ENCODE measurements around the gene HERC2. TPM values are rescaled to one million over a fixed set of nuclear protein-coding genes. Genes with fewer than 3 reads are reported as not detected.
"Not testable (repeated sequence)": the region's sequence is repeated elsewhere in the genome, so short reads cannot be mapped to it uniquely, and the experiment has no call there.

Gene HERC2
- total and polyA plus RNA-seq, 2 of the 8 experiments (the other 6 are each of a cell fraction or from before 2014, with no cell fraction given), result 83.0 to 88.7 TPM

- H4K8ac ChIP-seq (ENCODE audit: extremely low read depth, insufficient read depth, low read length); H3K4ac ChIP-seq (replicated peaks; ENCODE audit: insufficient read length, low read depth, low read length); H3K56ac ChIP-seq (replicated peaks; ENCODE audit: insufficient read length, low read depth, low read length); H3K27me3 ChIP-seq (replicated peaks in 1 of 4; ENCODE audit: control insufficient read depth in 3 of 4, extremely low read depth in 1 of 4, insufficient read depth in 3 of 4, low read length in 3 of 4); CTCF ChIA-PET (ENCODE audit: partially characterized antibody); POLR2A ChIA-PET (ENCODE audit: partially characterized antibody); H3K23ac ChIP-seq (ENCODE audit: insufficient read length); DNase-seq (ENCODE audit: low read depth in 1 of 2, low spot score in 2 of 2); H2BK15ac ChIP-seq (ENCODE audit: low read length); H3K4me2 ChIP-seq (ENCODE audit: insufficient read depth in 1 of 2, low read depth in 2 of 2, low read length in 2 of 2); H2BK120ac ChIP-seq (replicated peaks; ENCODE audit: low read depth, low read length); H3K9ac ChIP-seq (replicated peaks in 1 of 4; ENCODE audit: extremely low read depth in 1 of 4, low read depth in 3 of 4, low read length in 3 of 4); FAIRE-seq; H2BK12ac ChIP-seq (ENCODE audit: low read depth, low read length); H3K27ac ChIP-seq (ENCODE audit: low read depth, low read length); H3K4me1 ChIP-seq (replicated peaks in 1 of 4; ENCODE audit: control insufficient read depth in 3 of 4, insufficient read depth in 4 of 4, low read length in 3 of 4); H3K79me2 ChIP-seq (ENCODE audit: control insufficient read depth in 1 of 2, insufficient read depth in 2 of 2, low read length in 2 of 2); H4K91ac ChIP-seq (replicated peaks; ENCODE audit: insufficient read length, low read length); H2AK5ac ChIP-seq (ENCODE audit: low read depth, low read length); H3K23me2 ChIP-seq (ENCODE audit: low read depth, low read length); H2BK5ac ChIP-seq (ENCODE audit: low read depth, low read length); H3K4me3 ChIP-seq (ENCODE audit: extremely low read depth in 1 of 4, insufficient read depth in 2 of 4, low read depth in 3 of 4, low read length in 4 of 4); H2BK20ac ChIP-seq (ENCODE audit: low read length); H3K18ac ChIP-seq (ENCODE audit: extremely low read depth, low read length); H4K20me1 ChIP-seq (replicated peaks in 1 of 2; ENCODE audit: control insufficient read depth in 1 of 2, insufficient read depth in 2 of 2, low read length in 2 of 2); H3K14ac ChIP-seq (ENCODE audit: insufficient read length); H3K9me3 ChIP-seq (ENCODE audit: insufficient read depth in 2 of 2, low read depth in 1 of 2, low read length in 1 of 2); H4K5ac ChIP-seq (ENCODE audit: insufficient read length, low read depth, low read length); H3K36me3 ChIP-seq (ENCODE audit: control insufficient read depth in 2 of 4, insufficient read depth in 4 of 4, low read length in 3 of 4); H2AFZ ChIP-seq (ENCODE audit: low read length); H3K79me1 ChIP-seq (ENCODE audit: low read depth, low read length): not testable (repeated sequence)
- WGBS, 2 experiments (ENCODE audit: extremely low coverage in 1 of 2, insufficient coverage in 1 of 2, insufficient read length in 1 of 2, insufficient replicate concordance in 2 of 2, low coverage in 1 of 2, low lambda C conversion rate in 2 of 2, missing lambda C conversion rate in 1 of 2), result 97% methylated on average over 3 of the region's 3 CpGs; no CpG with 5 or more reads in 1 of the 2 experiments
Measured at GRCh38 chr15:28297434-28297833, 24.5 kb downstream of the HERC2 start.

GRCh38 chr15:28296814-28297213, 25.2 kb downstream of the HERC2 start:
- H3K23me2 ChIP-seq (ENCODE audit: low read depth, low read length); H2BK5ac ChIP-seq (ENCODE audit: low read depth, low read length); H4K5ac ChIP-seq (ENCODE audit: insufficient read length, low read depth, low read length); H3K4me3 ChIP-seq (ENCODE audit: extremely low read depth in 1 of 4, insufficient read depth in 2 of 4, low read depth in 3 of 4, low read length in 4 of 4); H3K4me1 ChIP-seq (replicated peaks in 1 of 4; ENCODE audit: control insufficient read depth in 3 of 4, insufficient read depth in 4 of 4, low read length in 3 of 4); H2BK12ac ChIP-seq (ENCODE audit: low read depth, low read length); H3K9me3 ChIP-seq (ENCODE audit: insufficient read depth in 2 of 2, low read depth in 1 of 2, low read length in 1 of 2); H3K9ac ChIP-seq (replicated peaks in 1 of 4; ENCODE audit: extremely low read depth in 1 of 4, low read depth in 3 of 4, low read length in 3 of 4); FAIRE-seq; H3K4ac ChIP-seq (replicated peaks; ENCODE audit: insufficient read length, low read depth, low read length); H2BK15ac ChIP-seq (ENCODE audit: low read length); H3K18ac ChIP-seq (ENCODE audit: extremely low read depth, low read length); H3K79me1 ChIP-seq (ENCODE audit: low read depth, low read length); H3K27ac ChIP-seq (ENCODE audit: low read depth, low read length); H3K14ac ChIP-seq (ENCODE audit: insufficient read length); H3K4me2 ChIP-seq (ENCODE audit: insufficient read depth in 1 of 2, low read depth in 2 of 2, low read length in 2 of 2); H3K56ac ChIP-seq (replicated peaks; ENCODE audit: insufficient read length, low read depth, low read length); H4K8ac ChIP-seq (ENCODE audit: extremely low read depth, insufficient read depth, low read length); H2AFZ ChIP-seq (ENCODE audit: low read length); H2BK20ac ChIP-seq (ENCODE audit: low read length); H2BK120ac ChIP-seq (replicated peaks; ENCODE audit: low read depth, low read length); CTCF ChIA-PET (ENCODE audit: partially characterized antibody); H4K20me1 ChIP-seq (replicated peaks in 1 of 2; ENCODE audit: control insufficient read depth in 1 of 2, insufficient read depth in 2 of 2, low read length in 2 of 2); H3K79me2 ChIP-seq (ENCODE audit: control insufficient read depth in 1 of 2, insufficient read depth in 2 of 2, low read length in 2 of 2); H3K36me3 ChIP-seq (ENCODE audit: control insufficient read depth in 2 of 4, insufficient read depth in 4 of 4, low read length in 3 of 4); H3K27me3 ChIP-seq (replicated peaks in 1 of 4; ENCODE audit: control insufficient read depth in 3 of 4, extremely low read depth in 1 of 4, insufficient read depth in 3 of 4, low read length in 3 of 4); H4K91ac ChIP-seq (replicated peaks; ENCODE audit: insufficient read length, low read length); DNase-seq (ENCODE audit: low read depth in 1 of 2, low spot score in 2 of 2); H2AK5ac ChIP-seq (ENCODE audit: low read depth, low read length); POLR2A ChIA-PET (ENCODE audit: partially characterized antibody); H3K23ac ChIP-seq (ENCODE audit: insufficient read length): not testable (repeated sequence)
- WGBS, 2 experiments (ENCODE audit: extremely low coverage in 1 of 2, insufficient coverage in 1 of 2, insufficient read length in 1 of 2, insufficient replicate concordance in 2 of 2, low coverage in 1 of 2, low lambda C conversion rate in 2 of 2, missing lambda C conversion rate in 1 of 2), result no CpG with 5 or more reads among the region's 4 CpGs
